GM12878 (cell line): Measurements from ENCODE around the gene AIFM3. TPM values are rescaled to one million over a fixed set of nuclear protein-coding genes. Genes with fewer than 3 reads are reported as not detected.
A peak's percentile ranks its signal among the peaks of the same experiment; 100 is the strongest.

Source experiments
- ATAC-seq: fragments of 200-7000 bp; cut with Tn5 transposase; 3 replicates; pipeline ENCODE4 v1.9.1; 2020; ENCODE audit warnings: mild to moderate bottlenecking, moderate library complexity
- BruUV-seq: library from RNA; stranded (reverse); fragments of 400-500 nt; replicated peaks from 2 replicates; lab custom pipeline; 2021; lab: Mats Ljungman, UMichigan
- CTCF ChIA-PET: fragments of 300-600 bp; sonication (Branson Sonifier 250); formaldehyde crosslinking; extraction: SDS; loops from one replicate; lab custom pipeline; 2021; ENCODE audit warnings: inconsistent platforms; lab: Yijun Ruan, JAX
- POLR2A ChIA-PET: fragments of 350-600 bp; formaldehyde crosslinking; extraction: SDS; loops from one replicate; lab custom pipeline; 2021; ENCODE audit warnings: inconsistent platforms; lab: Charles Lee
- RAD21 ChIA-PET: fragments of 300-600 bp; sonication (Branson Sonifier 250); formaldehyde crosslinking; loops from one replicate; lab custom pipeline; 2023; ENCODE audit warnings: antibody characterized with exemption; ENCODE audit not compliant: unreplicated experiment; lab: Charles Lee
- SMC1A ChIA-PET: fragments of 300-600 bp; sonication (Branson Sonifier 250); formaldehyde crosslinking; loops from one replicate; lab custom pipeline; 2023; ENCODE audit not compliant: unreplicated experiment, uncharacterized antibody; lab: Charles Lee
- DNase-seq: peaks from one replicate; pipeline ENCODE4 v3.0.0-alpha.2; 2011; ENCODE audit warnings: low read depth, low spot score
- FAIRE-seq: peaks from 3 replicates; lab custom pipeline; 2011; peaks lifted over from hg19 to GRCh38; lab: Jason Lieb, UNC
- H2AFZ ChIP-seq: 2 replicates; pipeline ENCODE4 v1.6.0; 2011; ENCODE audit warnings: low read depth, low read length, control low read depth; ENCODE audit not compliant: control insufficient read depth
- H3K27ac ChIP-seq: 2 replicates; pipeline ENCODE4 v1.5.1; 2011; ENCODE audit warnings: control low read depth; ENCODE audit not compliant: control insufficient read depth, insufficient read depth
- H3K27me3 ChIP-seq, 2 experiments: replicated peaks in 1 of 2; 2 replicates each; pipeline versions ENCODE4 v1.6.0 to v1.6.1; 2011; ENCODE audit warnings: low read length in 1 of 2; ENCODE audit not compliant: control insufficient read depth in 2 of 2, insufficient read depth in 2 of 2
- H3K36me3 ChIP-seq, 2 experiments: 2 replicates each; pipeline ENCODE4 v1.5.1; 2011; ENCODE audit warnings: low read length in 1 of 2; ENCODE audit not compliant: control insufficient read depth in 2 of 2, insufficient read depth in 2 of 2
- H3K4me1 ChIP-seq: 2 replicates; pipeline ENCODE4 v1.6.1; 2011; ENCODE audit warnings: mild to moderate bottlenecking, low read length, moderate library complexity, mixed read lengths; ENCODE audit not compliant: control insufficient read depth, insufficient read depth
- H3K4me2 ChIP-seq: 2 replicates; pipeline ENCODE4 v1.6.0; 2011; ENCODE audit warnings: control low read depth; ENCODE audit not compliant: control insufficient read depth, insufficient read depth
- H3K4me3 ChIP-seq: fragments of 200-600 bp; sonication (generic); 2 replicates; pipeline ENCODE4 v1.5.1; 2016
- H3K79me2 ChIP-seq: 2 replicates; pipeline ENCODE4 v1.6.0; 2011; ENCODE audit warnings: low read length; ENCODE audit not compliant: control insufficient read depth, insufficient read depth
- H3K9ac ChIP-seq: 2 replicates; pipeline ENCODE4 v1.8.0; 2011; ENCODE audit warnings: low read length, control low read depth, mixed read lengths; ENCODE audit not compliant: control insufficient read depth, insufficient read depth
- H3K9me3 ChIP-seq: replicated peaks from 3 replicates; pipeline ENCODE4 v1.5.1; 2011; ENCODE audit warnings: mild to moderate bottlenecking, low read length; ENCODE audit not compliant: control insufficient read depth, insufficient read depth
- H4K20me1 ChIP-seq: 2 replicates; pipeline ENCODE4 v1.6.0; 2011; ENCODE audit not compliant: control insufficient read depth, insufficient read depth
- EGR1 ChIP-seq, 2 experiments: IDR thresholded peaks; 1 replicate in 1 of 2; 2 replicates in 1 of 2; pipeline ENCODE4 v1.6.1; 2011 to 2012; ENCODE audit warnings: low read depth in 2 of 2, low read length in 2 of 2, borderline replicate concordance in 1 of 2, mild to moderate bottlenecking in 1 of 2, moderate library complexity in 1 of 2
- MTA3 ChIP-seq: IDR thresholded peaks from 2 replicates; pipeline ENCODE4 v1.6.1; 2012; ENCODE audit warnings: low read length, inconsistent platforms, borderline replicate concordance
- PML ChIP-seq: IDR thresholded peaks from 2 replicates; pipeline ENCODE4 v1.6.1; 2012; ENCODE audit warnings: low read length, inconsistent platforms
- POLR2A ChIP-seq: IDR thresholded peaks from 2 replicates; pipeline ENCODE4 v1.6.1; 2011; ENCODE audit warnings: low read depth, mild to moderate bottlenecking, low read length
- POLR2AphosphoS5 ChIP-seq: IDR thresholded peaks from 2 replicates; pipeline ENCODE4 v1.6.1; 2011; ENCODE audit warnings: mild to moderate bottlenecking, low read length, inconsistent platforms
- WGBS: methylation state at CpG from one replicate; pipeline ENCODE4 v1.1.6; 2016; ENCODE audit warnings: low lambda C conversion rate; ENCODE audit not compliant: insufficient replicate concordance, insufficient coverage; ENCODE audit errors: missing lambda C conversion rate; 5-methylcytosine and 5-hydroxymethylcytosine counted together
- in situ Hi-C: fragments of 300-500 bp; cut with MboI; formaldehyde crosslinking; loops from 9 replicates; pipeline ENCODE4 v1.14.3; 2018; ENCODE audit warnings: mixed read lengths
- intact Hi-C: fragments of 100-400 bp; cut with micrococcal nuclease; formaldehyde crosslinking; loops from one replicate; pipeline ENCODE4 v1.14.2; 2022; ENCODE audit not compliant: unreplicated experiment
- polyA plus RNA-seq, 11 experiments: library from polyadenylated mRNA; depleted of rRNA in 4 of 11; unstranded in 6 of 11; stranded (reverse) in 5 of 11; fragments of >200 nt; fragmentation: Nextera tagmentation in 4 of 11; fragmentation: Illumina TruSeq in 1 of 11; extraction: Ambion mirVana in 4 of 11; extraction: Trizol in 1 of 11; gene quantifications; 1 replicate in 1 of 11; 2 replicates in 10 of 11; pipeline versions ENCODE4 v1.2.1 to v1.2.3, GENCODE V29; 2011 to 2016; ENCODE audit warnings: inconsistent platforms in 2 of 11, missing spikeins in 2 of 11, low read depth in 1 of 11
- total RNA-seq, 4 experiments: library from RNA; depleted of rRNA in 3 of 4; stranded (reverse); fragments of >200 nt in 3 of 4; fragmentation: Illumina TruSeq in 1 of 4; extraction: Trizol in 1 of 4; gene quantifications; 2 replicates each; pipeline versions ENCODE4 v1.2.1 to v1.2.3, GENCODE V29; 2013 to 2021

The AIFM3 gene
- total and polyA plus RNA-seq, 10 of the 15 experiments (the other 5 are each of a cell fraction or from before 2014, with no cell fraction given): 0.06 to 0.34 (median 0.21) TPM; not detected in 6

- no peak overlapping the region for H3K4me3 ChIP-seq
- BruUV-seq: no TSS peak
- FAIRE-seq (no peak), ATAC-seq (no peak), DNase-seq (no peak)
- H3K9me3 ChIP-seq: no peaks in the 10 kb centered on the region
- SMC1A ChIA-PET: no interaction called here
- POLR2A ChIA-PET: no interaction called here
- peaks cover 5% of the 10 kb centered on the region for H3K4me1 ChIP-seq
- H3K79me2 ChIP-seq: peaks cover 21% of the 10 kb centered on the region
- H3K4me2 ChIP-seq: no peak overlapping the region
- TF ChIP-seq POLR2AphosphoS5: peak; percentile 44
- TF ChIP-seq POLR2A: 0 out of 2 replicates have a peak, but pooled peaks have one; percentile 41
- TF ChIP-seq MTA3: 0 out of 2 replicates have a peak, but pooled peaks have one; percentile 22
- TF ChIP-seq EGR1 (IDR thresholded peaks at IDR 0.05; ENCODE audit: borderline replicate concordance in 1 of 2, low read depth in 2 of 2, low read length in 2 of 2): no peak
- TF ChIP-seq PML: 0 out of 2 replicates have a peak, but pooled peaks have one; percentile 21
- H3K27me3 ChIP-seq: no peaks in the 10 kb centered on the region
- no peak overlapping the region for H3K9ac ChIP-seq
- H2AFZ ChIP-seq: no peak overlapping the region
- 61% methylated on average over 7 of the region's 7 CpGs for WGBS
- in situ Hi-C loops: no loop called here
- H3K27ac ChIP-seq: no peak overlapping the region
- intact Hi-C loops: no loop called here
- peaks cover 2 to 4% of the 10 kb centered on the region in 2 experiments; a peak in 2 of 4 replicates for H3K36me3 ChIP-seq
- RAD21 ChIA-PET: no interaction called here
- H4K20me1 ChIP-seq: no peaks in the 10 kb centered on the region
- CTCF ChIA-PET: no interaction called here
These were observed 31.6 kb downstream of the AIFM3 start for GRCh38 chr22:20998411-20999336.
